Glomerular visceral epithelial cell (primary cell): ENCODE results near the gene USP9X.
A peak's percentile ranks its signal among the peaks of the same experiment; 100 is the strongest.
"Not testable (repeated sequence)": the region's sequence is repeated elsewhere in the genome, so short reads cannot be mapped to it uniquely, and the experiment has no call there.

Source experiments
- DNase-seq: peaks from one replicate; pipeline ENCODE4 v3.0.0-alpha.2; 2016; ENCODE audit errors: extremely low spot score

USP9X gene, protein sequence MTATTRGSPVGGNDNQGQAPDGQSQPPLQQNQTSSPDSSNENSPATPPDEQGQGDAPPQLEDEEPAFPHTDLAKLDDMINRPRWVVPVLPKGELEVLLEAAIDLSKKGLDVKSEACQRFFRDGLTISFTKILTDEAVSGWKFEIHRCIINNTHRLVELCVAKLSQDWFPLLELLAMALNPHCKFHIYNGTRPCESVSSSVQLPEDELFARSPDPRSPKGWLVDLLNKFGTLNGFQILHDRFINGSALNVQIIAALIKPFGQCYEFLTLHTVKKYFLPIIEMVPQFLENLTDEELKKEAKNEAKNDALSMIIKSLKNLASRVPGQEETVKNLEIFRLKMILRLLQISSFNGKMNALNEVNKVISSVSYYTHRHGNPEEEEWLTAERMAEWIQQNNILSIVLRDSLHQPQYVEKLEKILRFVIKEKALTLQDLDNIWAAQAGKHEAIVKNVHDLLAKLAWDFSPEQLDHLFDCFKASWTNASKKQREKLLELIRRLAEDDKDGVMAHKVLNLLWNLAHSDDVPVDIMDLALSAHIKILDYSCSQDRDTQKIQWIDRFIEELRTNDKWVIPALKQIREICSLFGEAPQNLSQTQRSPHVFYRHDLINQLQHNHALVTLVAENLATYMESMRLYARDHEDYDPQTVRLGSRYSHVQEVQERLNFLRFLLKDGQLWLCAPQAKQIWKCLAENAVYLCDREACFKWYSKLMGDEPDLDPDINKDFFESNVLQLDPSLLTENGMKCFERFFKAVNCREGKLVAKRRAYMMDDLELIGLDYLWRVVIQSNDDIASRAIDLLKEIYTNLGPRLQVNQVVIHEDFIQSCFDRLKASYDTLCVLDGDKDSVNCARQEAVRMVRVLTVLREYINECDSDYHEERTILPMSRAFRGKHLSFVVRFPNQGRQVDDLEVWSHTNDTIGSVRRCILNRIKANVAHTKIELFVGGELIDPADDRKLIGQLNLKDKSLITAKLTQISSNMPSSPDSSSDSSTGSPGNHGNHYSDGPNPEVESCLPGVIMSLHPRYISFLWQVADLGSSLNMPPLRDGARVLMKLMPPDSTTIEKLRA (N-terminal part only)

DNA sequence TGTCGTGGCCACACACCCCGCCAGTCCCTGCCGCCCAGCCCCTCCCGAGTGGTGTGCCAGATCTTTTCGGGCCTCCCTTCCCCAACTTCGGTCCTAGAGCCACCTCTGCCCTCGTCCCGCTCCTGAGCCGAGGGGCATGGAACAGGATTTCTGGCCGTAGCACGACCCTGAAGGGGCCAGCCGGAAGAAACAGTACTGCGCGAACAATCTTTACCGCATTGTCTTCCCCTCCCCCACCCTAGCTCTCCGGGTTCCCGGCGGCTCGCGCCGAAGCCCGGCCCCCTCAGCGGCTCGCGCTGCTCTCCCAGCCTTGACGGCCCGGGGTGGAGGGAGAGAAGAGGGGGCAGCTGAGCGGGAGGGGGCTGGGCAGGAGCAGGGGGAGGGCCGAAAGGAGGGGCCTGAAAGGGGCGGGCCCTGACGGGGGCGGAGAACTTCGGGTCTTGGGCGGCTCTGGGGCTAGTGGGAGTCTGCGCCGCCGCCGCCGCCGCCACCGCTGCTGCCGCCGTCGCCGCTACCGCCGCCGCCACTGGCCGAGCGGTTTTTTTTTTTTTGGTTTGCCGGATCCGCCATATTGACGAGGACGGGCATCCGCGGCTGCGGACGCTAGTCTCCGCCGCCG lies at the start of gene USP9X:
Gene USP9X, plus strand, starts transcription at position 553 of the 619 bp plus-strand sequence. CDS start 38,184 bp downstream, outside the sequence.
- DNase-seq, result peak; percentile 91

DNA sequence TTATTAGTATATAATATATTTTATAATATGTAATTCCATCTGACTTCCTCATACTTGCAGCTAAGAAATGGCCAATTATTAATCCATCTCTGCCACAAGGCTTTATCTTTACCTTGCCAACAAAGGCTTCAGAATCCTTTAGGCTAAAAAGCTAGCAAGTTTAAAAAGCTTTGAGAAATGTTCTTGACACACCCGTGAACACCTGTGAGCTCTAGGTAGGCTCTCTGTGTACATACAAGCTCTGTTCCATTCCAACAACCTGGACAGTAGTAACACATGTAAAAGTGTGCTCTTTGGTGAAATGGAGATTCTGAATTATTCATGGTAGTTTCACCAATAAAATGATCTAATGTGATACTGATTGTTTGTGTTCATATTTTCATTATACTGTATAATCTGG lies 49.7 kb upstream of the USP9X start:
- DNase-seq, result no peak

DNA sequence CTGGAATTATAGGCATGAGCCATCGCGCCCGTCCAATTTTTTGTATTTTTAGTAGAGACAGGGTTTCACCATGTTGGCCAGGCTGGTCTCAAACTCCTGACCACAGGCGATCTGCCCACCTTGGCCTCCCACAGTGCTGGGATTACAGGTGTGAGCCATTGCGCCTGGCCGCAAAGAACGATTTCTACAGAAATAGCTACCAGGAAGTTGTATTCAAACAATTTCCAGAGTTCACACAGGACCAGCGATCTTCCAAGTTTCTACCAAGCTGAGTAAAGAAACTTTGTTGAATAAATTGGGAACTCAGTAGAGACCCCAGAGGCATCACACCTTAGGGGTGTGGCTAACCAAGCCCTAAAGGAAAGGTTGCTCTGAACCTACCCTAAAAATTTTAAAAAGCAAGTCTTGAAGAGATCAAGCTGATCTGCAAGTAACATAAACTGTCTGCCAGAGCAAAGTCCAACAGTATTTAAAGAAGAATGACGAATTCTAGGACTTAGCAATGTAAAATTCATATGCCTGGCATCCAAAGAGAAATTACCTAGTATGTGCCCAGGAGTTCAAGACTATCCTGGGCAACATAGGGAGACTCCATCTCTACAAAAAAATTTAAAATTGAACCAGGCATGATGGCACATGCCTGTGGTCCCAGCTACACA lies 48.4 kb upstream of the USP9X start:
- DNase-seq, result no peak

DNA sequence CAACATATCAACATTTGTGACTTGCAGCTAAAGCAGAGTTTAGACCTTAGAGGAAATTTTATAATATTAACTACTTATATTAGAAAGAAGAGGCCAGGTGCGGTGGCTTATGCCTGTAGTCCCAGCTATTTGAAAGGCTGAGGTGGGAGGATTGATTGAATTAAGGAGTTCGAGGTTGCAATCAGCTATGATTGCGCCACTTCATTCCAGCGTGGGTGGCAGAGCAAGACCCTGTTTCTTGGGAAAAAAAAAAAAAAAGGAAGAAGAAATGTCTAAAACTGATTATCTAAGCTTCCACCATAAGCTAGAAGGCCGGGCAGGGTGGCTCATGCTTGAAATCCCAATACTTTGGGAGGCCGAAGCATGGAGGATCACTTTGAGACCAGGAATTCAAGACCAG lies 42.0 kb upstream of the USP9X start:
- no peak for DNase-seq

DNA sequence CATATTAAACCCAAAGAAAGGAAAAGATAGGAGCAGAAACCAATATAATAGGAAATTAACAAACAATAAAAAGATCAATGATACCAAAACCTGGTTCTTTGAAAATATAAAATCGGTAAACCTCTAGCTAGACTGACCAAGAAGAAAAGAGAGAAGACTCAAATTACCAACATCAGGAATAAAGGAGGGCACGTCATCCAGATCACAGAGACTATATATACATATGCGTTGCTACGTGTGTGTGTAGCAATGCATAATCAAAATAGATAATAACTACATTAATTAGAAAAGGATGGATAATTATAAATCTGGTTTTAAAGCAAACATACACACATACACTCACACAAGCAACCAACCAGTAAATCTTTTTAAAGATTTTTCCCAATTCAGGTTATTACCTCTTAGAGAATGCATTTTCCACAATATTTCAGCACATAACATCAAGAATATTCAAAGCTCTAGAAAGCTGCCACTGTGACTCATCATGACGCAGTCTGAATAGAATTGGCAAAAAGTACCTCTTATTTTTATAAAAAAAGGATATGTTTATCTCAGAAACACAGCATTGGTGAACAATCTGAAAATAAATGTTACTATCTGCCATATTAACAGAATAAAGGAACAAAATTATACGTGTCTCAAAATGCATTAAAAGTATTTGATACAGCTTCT lies 41.4 kb upstream of the USP9X start:
- no peak for DNase-seq

DNA sequence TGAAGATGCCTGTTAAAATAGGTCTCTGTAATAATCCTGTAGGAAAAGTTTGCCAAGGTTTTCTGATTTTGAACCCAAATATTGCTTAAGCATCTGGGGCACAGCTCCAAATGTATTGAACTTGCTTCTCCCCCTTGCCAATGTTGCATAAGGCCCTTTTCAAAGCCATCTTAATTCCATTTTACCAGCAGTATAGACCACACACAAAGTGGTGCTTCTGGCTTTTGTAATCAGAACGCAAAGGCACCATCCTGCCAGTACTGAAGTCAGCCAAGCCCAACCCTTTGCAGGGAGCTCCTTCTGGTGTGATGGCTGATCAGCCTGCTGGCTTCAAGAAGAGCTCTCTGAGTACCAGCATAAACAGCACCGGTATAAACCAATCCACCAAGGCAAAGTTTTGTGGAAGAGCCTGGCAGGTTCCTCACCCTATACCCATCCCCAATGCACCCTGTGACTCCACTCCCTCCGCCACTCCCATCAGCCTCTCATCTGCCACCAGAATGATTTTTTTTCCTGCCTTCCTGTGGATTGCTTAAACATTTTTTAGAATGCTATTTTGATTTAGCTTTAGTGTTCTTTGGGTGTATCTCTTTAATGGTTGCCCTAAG lies 39.2 kb upstream of the USP9X start:
- DNase-seq, result no peak

DNA sequence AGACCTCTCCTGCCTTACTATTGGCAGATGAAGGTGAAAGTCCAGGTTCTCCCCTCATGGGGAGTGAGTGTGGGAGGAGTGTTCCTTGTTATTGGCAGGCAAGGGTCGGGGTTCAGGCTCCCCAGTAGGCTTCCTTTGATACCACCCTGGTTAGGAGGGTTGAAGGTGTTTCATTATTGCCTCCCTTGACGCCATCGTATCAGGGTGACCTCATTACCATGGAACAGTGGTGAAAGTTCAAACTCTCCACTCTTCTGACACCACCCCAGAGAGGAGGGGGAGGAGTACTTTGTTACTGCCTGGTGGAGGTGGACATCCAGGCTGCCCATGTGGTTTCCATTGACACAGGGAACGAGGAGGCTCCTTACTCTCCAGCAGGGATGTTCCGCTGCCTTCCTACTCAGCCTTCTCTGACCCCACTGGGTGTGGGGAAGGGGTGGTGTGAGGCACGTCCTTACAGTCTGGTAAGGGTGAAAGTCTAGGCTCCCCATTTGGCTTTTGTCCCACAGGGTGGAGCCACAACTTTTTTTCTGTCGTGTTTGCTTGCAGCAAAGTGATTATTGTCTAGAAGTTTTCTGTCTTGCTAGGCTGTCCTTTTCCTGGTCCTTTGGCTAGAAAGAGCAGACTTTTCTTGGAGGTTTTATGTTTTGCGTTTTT lies 37.2 kb upstream of the USP9X start:
- DNase-seq, result no peak

DNA sequence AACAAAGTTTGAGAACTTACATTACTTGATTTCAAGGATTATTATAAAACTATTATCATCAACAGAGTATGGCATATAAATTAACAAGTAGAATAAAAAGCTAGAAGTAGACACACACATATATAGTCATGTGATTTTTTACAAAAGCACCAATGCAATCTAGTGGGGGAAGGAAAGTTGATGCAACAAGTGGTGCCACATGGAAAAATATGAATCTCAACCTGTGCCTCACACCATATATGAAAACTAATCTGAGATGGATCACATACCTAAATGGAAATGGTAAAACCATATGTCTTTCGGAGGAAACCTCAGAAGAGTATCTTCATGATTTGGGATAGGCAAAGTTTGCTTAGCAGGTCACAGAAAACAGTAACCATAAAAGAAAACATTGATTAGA lies 34.9 kb upstream of the USP9X start:
- DNase-seq, result no peak

DNA sequence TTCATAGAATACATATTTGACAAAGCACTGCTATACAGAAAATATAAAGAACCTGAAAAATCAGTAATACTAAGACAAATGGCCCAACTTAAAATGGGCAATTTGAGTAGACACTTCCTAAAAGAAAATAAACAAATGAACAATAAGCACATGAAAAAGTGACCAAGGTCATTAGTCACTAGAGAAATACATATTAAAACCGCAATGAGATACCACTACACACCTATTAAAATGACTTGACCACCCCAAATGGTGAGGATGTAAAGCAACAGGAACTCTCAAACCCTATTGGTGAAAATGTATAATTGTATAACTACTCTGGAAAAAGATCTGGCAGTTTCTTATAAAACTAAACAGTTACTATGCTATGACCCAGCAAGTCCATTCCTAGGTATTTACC lies 34.0 kb upstream of the USP9X start:
- no peak for DNase-seq

DNA sequence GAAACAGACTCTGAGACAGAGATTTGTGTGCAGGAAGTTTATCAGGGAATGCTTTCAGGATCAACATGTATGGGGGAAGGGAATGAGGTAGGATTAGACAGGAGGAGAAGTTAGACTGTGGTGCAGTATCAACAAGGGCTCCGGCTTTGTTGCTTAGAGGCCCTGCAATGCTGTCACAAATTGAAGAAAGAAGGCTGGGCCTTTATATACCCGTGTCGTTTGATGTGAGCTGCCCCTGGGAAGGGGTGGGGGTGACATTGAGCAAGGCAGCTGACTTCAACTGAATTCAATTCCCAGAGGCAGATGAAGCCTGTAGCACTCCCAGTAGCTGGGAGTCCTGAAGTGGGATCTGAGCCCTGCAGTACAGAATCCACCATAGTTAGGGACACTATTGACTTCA lies 29.5 kb upstream of the USP9X start:
- no peak for DNase-seq

DNA sequence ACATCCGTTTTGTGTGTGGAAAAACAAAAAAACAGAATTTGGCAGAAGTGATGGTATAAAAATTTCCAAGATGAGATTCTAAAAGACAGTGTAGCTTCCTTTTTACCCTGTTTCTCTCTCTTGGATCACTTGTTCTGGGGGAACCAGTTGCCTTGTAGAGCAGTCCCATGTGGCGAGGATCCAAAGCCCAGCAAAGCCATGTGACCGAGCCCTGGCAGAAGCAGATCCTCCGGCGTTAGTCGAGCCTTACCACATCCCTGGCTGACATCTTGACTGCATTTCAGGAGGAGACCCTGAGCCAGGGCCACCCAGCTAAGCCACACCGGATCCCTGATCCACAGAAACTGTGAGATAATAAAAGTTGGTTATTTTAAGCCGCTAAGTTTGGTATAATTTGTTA lies 22.0 kb upstream of the USP9X start:
- not testable (repeated sequence) for DNase-seq

DNA sequence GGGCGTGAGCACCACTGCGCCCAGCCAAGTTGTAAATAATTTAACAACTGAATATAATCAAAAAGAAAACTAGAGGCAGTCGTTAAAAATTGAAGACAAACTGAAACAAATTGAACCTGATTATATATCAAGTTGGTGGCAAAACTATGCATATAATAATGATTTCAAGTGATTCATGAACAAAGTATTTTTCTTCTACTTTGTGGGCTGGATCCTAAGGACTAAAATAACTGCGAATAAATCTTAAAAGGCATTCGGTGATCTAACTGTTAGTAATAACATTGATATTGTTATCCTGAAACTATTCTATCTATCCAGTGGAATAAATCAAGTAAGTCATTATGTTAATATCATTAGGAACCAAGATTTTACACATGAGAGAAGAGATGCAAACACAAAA lies 21.2 kb upstream of the USP9X start:
- DNase-seq, result peak; percentile 3

DNA sequence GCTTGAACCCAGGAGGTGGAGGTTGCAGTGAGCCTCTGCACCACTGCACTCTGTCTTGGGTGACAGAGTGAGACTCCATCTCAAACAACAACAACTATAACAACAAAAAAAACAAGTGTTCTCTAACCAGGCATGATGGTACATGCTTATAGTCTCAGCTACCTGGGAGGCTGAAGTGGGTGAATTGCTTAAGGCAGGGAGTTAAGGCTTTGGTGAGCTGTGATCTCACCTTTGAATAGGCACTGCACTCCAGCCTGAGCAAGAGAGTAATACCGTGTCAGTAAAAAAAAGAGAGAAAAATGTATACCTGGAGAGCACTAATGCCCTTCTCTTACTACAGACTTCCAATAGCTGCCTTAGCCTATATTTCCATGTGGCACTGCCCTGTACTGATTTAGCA lies 18.9 kb upstream of the USP9X start:
- no peak for DNase-seq

DNA sequence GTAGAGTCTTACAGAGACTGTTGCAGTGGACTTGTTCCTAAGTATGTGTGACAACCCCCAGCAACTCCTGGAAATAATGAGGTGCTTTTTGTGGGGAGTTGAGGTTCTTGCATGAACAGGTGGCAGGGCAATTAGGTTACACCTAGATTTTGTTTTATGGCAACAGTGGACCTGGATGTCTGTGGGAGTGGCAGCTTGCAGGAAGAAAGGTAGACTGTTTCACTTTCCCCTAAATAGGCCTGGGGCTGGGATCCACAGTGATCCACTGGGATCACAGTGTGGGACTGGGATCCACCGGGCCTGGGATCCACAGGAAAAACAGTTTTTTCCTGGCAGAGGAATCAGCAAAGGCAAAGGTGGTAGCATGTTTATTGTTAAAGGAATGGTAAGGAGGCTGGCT lies 18.3 kb upstream of the USP9X start:
- no peak for DNase-seq

DNA sequence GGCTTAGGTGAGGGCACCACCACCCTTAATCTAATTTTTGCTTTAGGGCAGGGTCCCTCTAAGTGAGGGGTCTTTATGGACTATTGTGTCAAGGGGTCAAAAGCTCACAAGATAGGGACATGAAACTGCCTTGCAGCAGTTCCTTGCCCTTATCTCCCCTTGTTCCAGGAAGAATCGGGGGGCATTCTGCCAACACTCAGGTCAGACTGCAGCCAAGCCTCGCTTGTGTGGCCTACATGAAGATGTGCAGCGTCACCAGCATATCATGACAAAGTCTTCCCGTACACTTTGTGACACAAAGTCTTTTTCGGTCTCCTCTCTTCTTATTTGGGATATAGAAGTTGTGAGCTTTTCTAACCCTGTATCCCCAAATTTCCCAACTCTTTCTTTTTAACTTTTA lies 17.5 kb upstream of the USP9X start:
- no peak for DNase-seq

DNA sequence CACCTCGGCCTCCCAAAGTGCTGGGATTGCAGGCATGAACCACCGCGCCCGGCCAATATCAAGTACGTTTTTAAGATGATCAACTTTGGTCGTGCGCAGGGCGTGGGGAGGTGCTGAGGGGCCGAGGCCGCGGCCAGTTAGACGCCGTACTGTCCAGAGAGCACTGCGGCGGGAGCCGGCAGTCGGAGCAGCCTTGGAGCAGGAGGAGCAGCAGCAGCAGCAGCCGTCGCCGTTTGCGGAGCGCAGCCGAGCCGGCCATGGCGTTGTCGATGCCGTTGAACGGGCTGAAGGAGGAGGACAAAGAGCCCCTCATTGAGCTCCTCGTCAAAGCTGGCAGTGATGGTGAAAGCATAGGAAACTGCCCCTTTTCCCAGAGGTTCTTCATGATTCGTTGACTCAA lies 8.5 kb upstream of the USP9X start:
- no peak for DNase-seq

DNA sequence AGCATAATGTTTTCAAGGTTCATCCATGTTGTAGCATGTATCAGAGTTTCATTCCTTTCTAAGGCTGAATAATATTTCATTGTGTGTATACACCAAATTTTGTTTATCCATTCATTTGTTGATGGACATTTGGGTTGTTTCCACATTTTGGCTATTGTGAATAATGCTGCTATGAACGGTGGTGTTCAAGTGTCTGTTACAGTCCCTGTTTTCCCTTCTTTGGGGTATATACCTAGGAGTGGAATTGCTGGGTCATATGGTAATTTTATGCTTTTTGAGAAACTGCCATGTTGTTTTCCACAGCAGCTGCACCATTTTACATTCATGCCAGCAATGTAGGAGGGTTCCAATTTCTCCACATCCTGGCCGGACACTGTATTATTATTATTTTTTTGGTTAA lies 3.4 kb upstream of the USP9X start:
- DNase-seq, result no peak

DNA sequence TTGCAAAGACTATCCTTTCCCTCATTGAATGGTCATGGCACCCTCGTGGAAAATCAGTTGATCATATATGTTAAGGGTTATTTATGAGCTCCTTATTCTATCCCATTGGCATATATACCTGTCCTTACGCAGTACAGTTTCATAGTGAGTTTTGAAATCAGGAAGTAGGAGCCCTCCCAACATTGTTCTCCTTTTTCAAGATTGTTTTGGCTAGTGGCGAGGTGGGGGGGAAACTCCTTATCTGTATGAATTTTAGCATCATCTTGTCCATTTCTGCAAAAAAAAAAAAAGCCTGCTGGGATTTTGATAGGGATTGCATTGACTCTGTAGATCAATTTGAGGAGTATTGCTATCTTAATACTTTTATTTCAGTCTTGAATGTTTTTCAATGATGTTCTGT lies 2.5 kb upstream of the USP9X start:
- no peak for DNase-seq

DNA sequence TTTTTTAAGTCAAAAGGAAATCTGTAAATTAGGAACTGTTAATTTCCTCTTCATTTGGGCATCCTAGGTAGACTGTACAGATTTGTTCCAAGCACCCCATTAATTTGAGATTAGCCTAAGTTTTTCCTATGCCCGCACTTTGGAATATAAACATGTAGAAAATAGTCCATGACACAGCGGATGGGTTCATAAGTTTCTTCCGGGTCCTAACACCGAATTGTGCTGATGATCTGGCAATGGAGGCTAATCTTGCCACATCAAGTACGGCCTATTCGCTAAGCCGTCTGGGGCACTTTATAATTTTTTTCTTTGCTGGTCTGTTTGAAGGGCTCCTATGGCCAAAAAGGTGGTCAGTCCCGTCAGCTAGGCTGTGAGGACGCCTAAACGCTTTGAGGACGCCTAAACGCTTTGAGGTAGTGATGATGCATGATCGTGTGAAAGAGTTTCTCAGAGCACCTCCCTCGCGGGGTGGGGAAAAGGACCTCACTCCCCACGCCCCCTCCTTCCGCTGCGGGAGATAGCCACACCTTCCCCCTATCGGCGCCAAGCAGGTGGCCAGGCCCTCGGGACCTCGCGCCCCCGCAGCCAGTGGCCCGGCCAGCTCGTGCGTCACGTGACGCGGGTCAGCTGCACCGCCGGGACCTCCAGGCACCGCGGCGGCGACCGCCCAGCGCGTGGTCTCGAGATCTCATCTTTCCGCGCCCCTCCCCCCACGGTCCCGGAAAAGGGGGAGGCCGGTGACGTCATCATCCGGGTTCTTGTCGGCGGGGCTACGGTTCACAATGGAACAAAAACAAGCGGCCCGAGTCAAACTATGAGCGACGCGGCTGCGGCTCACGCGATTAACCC lies 977 bp upstream of the USP9X start:
- peak; percentile 95 for DNase-seq
